ENCODE results near the gene SPAG16.

DNA sequence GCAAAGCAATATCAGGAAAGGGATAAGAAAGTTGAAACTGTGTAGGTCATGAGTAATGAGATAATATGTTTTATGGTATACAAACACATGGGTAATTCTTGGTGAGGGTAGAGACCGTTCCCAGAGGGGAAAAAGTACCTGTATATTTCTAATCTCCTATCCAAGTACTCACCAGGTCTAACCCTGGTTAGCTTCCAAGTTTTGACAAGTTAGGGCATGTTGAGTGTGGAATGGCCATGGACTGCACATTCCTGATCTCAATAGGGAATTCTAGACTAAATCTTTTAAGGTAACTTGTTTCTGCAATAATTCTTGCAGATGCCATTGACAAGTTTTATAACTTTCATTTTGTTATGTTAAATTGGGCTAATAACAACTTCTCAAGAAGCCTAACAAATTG is 216.6 kb downstream of the SPAG16 start:
- TF ChIP-seq, protein P1, sequence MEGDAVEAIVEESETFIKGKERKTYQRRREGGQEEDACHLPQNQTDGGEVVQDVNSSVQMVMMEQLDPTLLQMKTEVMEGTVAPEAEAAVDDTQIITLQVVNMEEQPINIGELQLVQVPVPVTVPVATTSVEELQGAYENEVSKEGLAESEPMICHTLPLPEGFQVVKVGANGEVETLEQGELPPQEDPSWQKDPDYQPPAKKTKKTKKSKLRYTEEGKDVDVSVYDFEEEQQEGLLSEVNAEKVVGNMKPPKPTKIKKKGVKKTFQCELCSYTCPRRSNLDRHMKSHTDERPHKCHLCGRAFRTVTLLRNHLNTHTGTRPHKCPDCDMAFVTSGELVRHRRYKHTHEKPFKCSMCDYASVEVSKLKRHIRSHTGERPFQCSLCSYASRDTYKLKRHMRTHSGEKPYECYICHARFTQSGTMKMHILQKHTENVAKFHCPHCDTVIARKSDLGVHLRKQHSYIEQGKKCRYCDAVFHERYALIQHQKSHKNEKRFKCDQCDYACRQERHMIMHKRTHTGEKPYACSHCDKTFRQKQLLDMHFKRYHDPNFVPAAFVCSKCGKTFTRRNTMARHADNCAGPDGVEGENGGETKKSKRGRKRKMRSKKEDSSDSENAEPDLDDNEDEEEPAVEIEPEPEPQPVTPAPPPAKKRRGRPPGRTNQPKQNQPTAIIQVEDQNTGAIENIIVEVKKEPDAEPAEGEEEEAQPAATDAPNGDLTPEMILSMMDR (IDR thresholded peaks at IDR 0.05; ENCODE audit: insufficient read depth, low read depth, low read length): no peak
- TF ChIP-seq EZH2 (IDR thresholded peaks at IDR 0.05; ENCODE audit: insufficient read depth, low read length): no peak

All from astrocyte (in vitro differentiated cells and primary cell).